HEK293 (cell line): ENCODE results near the gene CABP5.

Experiments used
- KLF9 ChIP-seq: fragments of 450-650 bp; formaldehyde crosslinking; IDR thresholded peaks from 2 replicates; pipeline ENCODE4 v1.5.1; 2016; ENCODE audit warnings: missing biosample characterization, missing genetic modification characterization, low read depth
- RBAK ChIP-seq: fragments of 450-650 bp; formaldehyde crosslinking; IDR thresholded peaks from 2 replicates; pipeline ENCODE4 v1.5.1; 2016; ENCODE audit warnings: missing biosample characterization, missing genetic modification characterization
- ZNF324 ChIP-seq: fragments of 450-650 bp; formaldehyde crosslinking; IDR thresholded peaks from 2 replicates; pipeline ENCODE4 v1.5.1; 2016; ENCODE audit warnings: missing biosample characterization, missing genetic modification characterization
- ZNF335 ChIP-seq: fragments of 450-650 bp; formaldehyde crosslinking; conservative IDR thresholded peaks from 2 replicates; pipeline ENCODE4 v1.5.1; 2016; ENCODE audit warnings: missing biosample characterization, missing genetic modification characterization
- ZNF76 ChIP-seq: fragments of 450-650 bp; formaldehyde crosslinking; IDR thresholded peaks from 2 replicates; pipeline ENCODE4; 2016; ENCODE audit warnings: low read depth, missing biosample characterization, missing genetic modification characterization, borderline replicate concordance
- ZNF777 ChIP-seq: fragments of 450-650 bp; formaldehyde crosslinking; IDR thresholded peaks from 2 replicates; pipeline ENCODE4 v1.5.1; 2017; ENCODE audit warnings: missing biosample characterization, missing genetic modification characterization, borderline replicate concordance

DNA sequence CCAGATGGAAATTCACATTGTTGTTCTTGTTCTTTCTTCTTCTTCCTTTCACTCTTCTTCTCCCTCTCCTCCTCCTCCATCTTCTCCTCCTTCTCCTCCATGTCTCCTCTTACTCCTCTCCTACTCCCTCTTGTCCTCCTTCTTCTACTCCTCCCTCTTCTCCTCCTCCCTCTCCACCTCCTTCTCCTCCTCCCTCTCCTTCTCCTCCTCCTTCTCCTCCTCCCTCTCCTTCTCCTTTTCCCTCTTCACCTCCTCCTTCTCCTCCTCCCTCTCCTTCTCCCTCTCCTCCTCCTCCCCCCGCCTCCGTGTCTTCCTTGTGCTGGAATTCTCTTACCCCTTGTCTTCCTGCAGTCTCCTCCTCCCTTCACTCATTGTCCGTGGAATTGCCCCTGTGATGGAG, 18.4 kb downstream of the CABP5 start:
- TF ChIP-seq RBAK: no peak
- TF ChIP-seq KLF9 (tag by site-specific recombination): no peak
- TF ChIP-seq ZNF324: no peak
- TF ChIP-seq ZNF335 (tag by site-specific recombination): no peak
- no peak for TF ChIP-seq ZNF76 (tag by site-specific recombination)
- no peak for TF ChIP-seq ZNF777 (tag by site-specific recombination)
